GM21786 (cell line): ENCODE data around the gene MITF.
"Not testable (repeated sequence)": the region's sequence is repeated elsewhere in the genome, so short reads cannot be mapped to it uniquely, and the experiment has no call there.

Source experiments
- ATAC-seq: cut with Tn5 transposase; IDR thresholded peaks from one replicate; pipeline ENCODE4 v1.9.1; 2021; ENCODE audit not compliant: unreplicated experiment

The MITF gene

DNA sequence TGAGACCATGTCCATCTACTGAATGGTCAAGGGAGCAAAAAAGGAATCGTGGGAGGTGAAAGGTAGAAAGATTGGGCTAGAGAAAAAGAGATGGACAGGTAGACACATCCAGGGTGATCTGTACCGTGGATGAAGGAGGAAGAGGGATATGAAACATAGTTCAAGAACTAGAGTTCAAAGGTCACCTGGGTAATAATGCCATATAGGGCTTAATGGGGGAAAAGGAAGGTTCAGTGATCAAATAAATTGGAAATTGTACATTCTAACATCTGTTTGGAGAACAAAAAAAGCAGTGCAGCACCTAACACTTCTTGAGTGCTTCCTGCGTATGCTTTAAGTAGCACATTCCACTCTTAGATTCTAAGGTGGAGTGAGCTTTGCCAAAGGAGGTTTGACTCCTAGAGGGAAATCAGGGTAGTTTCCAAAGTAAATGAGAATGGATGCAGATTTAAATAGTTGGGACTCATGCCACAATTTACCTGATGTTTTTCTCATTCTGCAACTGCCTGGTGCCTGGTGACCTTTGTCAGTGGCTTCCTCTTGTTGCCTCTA, 46.6 kb downstream of the MITF start:
- ATAC-seq: no peak

DNA sequence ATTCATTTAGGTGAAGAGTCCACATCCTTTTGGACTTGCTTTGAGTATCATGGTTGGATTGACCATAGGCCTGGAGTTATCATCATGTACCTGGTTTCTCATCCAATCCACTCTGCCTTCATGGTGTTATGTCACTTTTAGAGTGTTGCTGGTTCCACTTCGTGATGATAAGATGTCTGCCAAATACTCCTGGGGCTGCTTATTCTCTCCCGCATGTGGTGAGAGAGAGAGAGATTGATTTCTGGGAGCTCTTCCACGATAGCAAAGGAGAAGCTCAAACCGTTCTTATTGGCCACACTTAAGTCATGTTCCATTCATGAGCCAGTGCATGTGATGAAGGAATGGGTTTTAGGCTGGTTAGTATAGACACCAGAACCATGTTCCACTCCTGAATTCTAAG, 47.6 kb downstream of the MITF start:
- ATAC-seq: no peak

DNA sequence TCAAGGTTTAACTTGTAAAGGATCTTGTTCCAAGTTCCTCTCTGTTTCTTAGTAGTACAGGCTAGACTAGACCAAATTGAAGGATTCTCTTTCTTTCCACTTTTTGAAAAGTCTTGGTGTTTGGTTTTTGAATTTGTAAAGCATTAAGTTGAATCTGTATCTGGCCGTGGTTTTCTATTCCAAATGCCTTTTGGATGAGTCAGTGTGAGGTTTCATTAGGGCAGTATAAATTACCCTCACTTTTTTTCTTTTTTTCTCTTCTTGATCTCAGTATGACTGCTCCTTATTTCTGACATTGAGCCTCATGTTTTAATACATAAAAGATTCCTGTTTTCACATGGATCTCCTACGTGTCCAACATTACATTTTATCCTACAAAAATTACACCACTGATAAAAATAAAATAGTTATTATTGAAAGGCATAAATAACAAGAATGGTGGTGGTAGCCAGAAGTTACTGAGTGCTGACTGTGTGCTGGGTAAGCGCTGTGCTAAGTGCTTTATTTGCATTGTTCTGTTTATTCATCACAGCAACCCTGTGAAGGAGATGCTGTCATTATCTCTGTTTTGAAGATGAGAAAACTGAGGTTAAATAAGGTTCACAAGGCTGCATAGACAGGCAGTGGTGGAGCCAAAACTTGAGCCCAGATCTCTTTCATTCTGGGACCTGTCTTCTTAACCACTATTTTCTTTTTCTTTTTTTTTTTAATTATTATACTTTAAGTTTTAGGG, 48.3 kb downstream of the MITF start:
- no peak for ATAC-seq

DNA sequence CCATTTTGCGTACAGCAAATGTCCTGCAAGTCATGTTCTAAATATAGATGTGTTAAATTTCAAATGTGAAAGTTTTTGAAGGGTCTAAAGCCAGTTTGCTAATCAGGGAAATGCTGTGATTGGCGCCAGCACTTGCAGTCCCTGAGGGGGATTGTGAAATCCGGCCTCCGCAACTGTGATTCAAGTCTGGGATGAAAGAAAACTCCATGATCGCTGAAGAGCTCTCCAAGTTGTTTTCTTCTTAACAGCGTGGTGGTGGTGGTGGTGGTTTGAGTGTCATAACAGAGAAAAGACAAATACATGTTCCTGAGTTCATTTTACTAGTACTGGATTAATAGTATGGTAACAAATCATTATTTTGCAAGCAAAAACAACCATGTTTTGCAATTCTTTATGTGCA, 51.8 kb downstream of the MITF start:
- no peak for ATAC-seq

DNA sequence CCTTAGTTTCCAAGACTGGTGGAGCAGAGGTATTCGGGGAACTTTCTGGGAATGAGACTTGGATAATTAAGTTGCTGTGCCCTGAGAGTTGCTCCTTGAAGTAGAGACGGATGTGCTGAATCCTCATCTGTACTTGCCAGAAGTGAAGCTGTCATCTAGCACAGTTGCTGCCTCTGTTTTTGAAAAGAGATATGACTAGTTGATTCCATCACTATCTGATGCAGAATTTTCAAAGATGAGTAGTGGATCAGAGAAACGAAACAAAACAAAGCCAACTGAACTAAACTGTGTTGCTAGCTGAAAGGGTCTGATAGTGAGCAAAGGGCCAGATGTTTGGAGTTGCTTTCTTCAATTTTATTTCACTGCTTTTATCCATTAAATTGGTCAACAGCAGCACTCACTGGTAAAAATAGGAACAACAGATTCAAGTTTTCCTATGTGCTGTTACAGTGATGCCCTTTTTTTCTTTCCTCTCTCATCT, 52.7 kb downstream of the MITF start:
- ATAC-seq: no peak

DNA sequence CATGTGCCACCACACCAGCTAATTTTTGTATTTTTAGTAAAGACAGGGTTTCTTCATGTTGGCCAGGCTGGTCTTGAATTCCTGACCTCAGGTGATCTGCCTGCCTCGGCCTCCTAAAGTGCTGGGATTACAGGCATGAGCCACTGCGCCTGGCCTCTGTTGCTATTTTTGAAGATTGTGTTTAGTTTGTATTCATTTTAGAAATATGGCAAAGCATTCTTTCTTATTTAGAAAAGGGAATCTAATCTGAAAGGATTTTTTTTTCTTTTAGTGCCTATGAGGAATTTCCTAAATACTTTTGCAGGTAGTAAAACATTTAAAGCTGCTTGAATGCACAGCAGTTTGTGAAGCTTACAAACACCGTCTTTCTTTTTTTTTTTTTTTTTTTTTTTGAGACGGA, 56.9 kb downstream of the MITF start:
- ATAC-seq: not testable (repeated sequence)

DNA sequence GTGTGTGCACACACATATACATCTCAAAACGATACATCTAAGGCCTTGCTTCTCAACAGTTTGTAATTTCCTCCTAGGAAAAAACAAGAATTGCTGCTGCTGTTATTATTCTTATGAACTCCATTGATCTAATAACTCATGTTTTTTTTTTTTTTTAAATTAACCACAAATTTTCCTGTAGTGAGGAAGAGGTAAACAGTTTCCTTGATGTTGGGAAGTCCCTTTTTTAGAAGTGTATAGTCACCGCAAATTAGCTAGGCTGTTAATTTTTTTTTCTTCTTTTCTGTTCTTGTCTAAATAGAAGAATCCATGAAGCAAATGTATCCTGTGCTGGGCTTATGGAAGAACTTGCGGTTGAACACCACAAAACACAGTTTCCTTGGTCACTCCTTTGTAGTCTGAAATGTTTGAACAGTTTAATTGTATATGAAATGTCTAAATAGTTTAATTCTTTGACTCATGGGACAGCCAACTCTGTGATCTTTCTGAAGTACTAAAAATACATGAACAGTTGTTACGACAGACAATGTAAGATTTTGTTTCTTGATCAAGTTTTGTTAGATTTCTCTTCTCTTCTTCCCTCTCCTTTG, 64.5 kb downstream of the MITF start:
- ATAC-seq: no peak

DNA sequence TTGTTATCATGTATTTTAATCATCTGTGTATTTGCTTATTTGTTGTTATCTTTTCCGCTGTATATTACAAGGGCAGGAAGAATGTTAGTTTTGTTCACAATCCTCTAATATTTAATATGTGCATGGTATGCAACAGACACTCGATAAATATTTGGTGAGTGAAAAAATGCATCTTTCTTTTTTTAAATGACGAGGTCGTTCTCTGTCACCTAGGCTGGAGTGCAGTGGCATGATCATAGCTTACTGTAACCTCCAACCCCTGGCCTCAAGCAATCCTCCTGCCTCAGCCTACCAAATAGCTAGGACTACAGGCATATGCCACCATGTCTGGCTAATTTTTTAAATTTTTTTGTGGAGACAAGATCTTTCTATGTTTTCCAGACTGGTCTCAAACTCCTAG, 66.2 kb downstream of the MITF start:
- no peak for ATAC-seq

DNA sequence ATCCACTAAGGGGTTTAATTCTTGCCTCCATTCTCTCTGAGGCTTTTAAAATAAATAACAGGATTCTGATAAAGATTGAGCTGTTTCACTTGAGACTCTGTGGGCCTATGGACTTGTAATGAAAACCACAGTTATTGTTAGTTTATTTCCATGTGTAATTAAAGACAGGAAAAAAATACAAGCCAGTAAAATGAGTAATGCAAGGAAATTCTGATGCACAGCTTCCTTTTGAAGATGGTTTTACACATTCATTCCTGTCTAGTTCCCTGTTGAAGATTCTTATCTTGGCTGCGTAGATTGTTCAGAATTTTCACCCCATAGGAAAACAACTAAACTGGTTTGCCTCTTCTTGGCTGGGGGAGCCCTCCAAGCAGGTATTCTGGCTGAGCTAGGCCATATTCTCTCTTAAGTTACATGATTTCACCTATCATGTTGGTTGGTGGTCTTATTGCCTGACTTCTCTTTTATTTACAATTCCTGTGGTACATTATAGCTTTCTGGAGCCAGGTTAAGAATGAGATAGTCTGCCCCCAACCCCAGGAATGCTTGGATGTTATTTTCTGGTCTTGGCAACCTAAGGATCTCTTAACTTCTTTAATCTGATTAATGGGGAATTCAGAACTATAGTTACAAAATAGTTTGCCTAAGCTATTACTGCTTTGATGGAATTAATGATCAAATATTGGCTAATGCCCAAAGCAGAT, 67.6 kb downstream of the MITF start:
- ATAC-seq: no peak

DNA sequence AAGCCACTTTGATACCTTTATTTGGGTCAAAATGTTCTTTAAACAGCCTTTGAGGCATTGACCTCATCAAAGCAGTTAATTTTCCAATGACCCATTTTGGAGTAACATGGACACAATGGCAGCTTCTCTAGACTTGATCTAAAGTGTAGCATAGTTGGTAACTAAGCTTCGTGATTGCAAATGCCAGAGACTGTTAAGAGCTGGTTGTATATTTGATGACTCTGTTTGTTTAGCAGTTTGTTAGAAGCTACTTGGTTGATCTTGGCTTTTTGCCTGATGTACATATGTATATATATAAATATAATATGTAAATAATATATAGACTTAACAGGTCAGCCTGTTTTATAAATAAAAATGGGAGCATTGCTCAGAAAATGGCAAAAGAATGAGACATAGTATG, 68.4 kb downstream of the MITF start:
- no peak for ATAC-seq

DNA sequence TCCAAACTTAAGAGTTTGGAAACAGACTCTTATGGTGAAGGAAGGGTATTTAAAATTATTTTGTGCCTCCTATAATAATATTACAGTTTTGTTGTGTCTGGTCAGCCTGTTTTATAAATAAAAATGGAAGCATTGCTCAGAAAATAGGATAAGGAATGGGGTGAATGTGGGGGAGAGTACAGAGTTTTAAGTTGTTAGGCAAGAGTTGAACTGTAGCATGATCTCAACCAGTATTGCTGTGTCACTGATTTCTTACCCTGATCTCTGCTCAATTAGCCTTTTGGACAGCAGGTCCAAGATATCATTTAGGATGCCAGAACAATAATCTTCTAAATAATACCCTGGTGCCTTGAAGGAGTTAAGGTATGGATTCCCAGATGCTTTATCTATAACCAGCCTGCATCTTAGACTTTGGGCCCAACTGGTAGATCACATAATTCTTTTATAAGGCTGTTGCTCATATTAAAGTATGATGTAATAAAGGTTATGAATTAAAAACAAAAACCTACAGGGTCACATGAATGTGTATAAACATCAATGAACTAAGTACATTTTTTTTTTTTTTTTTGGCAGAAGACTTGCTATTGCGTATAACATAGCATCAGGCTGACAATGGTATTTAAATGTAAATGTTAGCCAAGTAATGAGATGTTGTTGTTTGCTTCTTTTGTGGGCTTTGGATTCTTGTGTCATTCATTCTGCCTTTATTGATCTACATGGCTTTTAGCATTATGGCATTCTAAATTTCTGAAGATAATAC, 70.0 kb downstream of the MITF start:
- ATAC-seq: no peak

DNA sequence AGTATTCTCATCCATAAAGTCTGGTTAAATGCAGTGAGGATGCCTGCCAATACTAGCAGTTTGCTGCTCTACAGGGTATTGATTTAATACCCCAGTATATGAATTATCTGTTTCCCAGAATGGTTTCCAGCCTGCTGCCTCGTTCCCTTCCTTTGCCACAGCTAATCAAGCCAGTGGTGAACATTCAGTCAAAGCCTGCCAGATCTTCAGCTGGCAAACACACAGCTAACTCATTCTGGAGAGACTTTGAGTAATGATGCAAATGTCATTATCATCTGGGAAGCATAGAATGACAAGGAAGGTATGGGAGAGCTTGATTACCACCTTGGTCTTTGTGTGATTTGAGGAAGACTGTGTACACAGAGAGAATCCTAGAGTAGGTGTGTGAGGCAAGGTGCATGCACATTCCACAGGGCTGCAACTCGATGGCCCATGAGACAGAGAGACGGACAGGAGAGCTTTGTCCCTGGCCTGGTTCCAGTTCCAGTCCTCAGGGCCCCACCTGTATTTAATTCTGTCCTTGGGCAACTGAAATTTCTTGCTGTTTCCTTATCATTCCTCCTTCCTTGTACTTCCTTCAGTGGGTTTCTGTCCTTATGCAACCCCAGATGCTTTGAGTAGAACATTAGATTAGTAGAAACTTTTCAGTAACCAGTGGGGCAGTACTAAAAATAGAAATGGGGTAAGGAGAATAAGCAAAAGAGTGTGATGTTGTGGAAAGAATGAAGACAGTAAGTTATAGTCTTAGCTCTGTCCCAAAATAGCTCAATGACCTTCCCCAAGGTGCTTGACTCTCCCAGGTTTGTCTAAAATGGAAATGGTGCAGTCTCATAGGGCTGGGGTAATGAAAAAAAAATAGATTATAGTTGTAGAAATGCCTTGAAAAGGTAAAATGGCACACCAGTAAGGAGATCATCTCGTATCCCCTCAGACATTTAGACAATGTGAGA, 72.5 kb downstream of the MITF start:
- no peak for ATAC-seq

DNA sequence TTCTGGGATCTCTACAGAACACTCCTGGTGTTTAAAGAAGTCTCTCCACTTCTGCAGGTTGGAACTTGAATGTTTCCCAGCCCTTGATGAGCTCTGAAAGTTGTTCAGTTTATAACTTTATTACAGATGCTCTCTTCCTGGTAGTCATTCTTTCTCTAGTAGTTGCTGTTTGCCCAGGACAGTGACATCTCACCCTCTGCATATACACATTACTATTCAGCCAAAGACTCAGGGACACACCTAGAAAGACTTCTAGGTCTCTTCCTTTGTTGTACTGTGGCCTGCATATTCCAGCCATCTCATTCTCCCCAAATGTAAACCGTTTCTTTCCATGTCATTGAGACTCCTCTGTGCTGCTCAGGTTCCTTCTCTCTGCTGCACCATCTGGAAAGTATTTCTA, 76.7 kb downstream of the MITF start:
- ATAC-seq: no peak

DNA sequence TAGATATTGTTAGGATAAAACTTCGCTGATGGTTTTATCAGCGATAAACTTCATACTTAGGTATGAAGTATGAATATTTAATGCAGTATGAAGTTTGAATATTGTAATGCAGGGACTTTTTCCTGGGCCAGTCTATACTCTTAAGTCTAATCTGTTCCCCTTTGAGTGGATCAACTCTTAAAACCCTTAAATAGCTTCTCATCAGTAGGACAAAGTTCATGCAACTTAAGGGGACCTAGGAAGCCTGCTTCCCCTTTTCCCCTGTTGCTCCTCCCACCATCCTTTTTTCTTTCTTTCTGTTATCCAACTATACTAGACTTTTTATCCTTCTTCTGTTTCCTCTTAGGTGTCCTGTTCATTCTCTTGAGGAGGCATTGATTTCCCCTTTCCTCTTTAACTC, 78.7 kb downstream of the MITF start:
- no peak for ATAC-seq

DNA sequence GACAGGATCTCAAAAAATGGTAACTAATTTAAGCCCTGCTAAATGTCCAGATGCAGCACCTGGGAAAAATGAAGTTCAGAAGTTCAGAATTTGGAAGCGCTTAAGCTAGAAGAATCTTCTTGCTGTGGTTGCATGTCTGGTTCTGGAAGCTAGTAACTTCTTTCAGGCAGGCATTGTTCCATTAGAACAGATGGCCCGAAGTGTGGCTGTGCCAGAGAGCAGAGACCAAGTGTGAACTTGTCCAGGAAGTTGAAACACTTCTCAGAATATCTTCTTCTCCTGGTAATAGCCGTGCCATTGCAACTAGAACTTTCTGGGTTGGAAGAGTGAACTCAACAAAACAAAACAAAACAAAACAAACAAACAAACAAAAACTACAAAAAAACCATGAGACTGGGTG, 80.0 kb downstream of the MITF start:
- no peak for ATAC-seq

DNA sequence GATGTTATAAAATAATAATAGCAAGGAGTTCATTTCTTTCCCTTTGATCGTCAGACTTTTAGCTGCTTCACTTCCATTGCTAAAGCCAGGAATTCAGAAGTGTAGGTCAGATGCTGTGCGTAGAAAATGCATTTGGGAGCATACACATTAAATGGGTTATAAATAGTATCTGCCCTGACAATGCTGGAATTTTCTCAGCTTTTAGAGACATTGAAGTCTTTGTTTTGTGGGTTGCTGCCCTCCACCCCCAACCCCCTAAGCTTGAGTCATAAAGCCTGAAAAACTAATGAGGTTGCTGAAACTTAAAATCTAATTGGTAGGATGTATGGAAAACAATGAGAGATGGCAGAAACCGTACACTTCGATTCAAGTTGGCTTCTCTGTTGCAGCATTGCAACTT, 81.9 kb downstream of the MITF start:
- ATAC-seq: no peak

DNA sequence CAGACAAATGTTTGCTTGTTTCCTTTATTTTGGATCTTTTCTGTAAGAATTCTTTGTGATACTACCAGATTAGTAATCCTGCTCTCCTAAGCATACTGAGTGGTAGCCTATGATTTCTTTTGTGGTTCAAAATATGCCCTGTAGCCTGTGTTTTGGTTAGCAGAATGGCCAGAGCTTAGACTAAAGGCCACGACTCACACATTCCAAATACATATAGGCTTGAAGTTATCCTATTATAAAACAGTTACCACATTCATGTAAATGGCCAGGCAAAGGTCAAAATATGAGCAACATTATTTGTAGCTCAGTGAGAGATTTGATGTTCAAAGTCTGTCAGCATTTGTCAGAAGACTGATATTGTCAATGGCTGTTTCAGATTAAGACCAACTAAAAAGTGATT, 84.5 kb downstream of the MITF start:
- ATAC-seq: no peak

DNA sequence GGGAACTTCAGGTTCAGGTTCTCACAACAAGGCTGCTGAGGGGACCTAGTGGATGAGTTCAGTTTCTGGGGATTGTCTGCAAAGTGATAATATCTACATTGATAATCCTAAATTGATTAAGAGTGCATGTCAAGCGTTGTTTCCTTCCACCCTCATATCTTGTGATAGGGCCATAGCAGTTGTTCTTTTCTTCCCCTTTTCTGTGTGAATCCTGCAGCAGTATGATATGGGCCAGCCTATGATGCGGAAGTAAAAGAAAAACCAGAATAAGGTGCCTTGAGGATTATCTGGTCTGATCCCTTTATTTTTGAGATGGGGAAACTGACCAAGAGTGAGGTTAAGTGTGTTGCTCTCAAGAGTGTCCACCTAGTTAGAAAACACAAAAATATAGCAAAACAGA, 86.2 kb downstream of the MITF start:
- ATAC-seq: no peak

DNA sequence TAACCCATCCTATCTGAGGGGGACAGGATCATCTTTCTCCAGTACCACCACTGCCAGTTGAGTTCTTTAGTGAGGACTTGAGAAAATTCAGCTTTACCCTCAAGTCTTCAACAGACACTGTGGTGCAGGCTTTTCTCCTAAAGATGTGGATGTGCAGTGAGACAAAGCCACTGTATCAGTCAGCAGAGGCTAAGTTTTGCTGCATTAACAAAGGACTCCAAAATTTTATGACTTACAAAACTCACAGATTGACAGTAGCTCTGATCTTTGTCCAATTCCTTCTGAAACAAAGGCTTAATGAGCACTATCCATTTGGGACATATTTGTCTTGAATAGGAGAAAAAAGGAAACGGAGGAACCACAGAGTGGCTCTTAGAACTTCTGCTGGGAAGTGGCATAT, 87.9 kb downstream of the MITF start:
- ATAC-seq: no peak

DNA sequence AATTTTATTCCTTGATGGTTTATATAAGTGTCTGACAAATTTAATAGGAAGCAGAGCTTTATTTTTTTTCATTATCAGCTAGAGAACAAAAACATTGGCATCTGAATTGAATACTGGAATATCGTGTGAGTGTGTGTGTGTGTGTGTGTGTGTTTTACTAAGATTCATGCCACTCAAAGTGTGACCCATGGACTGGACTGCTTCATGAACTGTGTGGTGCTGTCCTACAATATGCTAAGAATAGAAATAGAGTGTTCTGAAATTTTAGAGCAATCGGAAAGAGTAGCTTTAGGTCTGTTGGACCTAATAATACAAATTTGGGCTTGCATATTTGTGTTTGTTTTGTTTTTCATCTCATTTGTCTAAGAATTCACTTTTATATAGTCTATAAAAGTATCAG, 89.6 kb downstream of the MITF start:
- ATAC-seq: no peak
